HepG2 (cell line): ENCODE data around the gene GUK1. TPM values are rescaled to one million over a fixed set of nuclear protein-coding genes. Genes with fewer than 3 reads are reported as not detected.

Experiments
- ASH2L ChIP-seq: fragments of 300-600, 200-600 bp; sonication (generic); IDR thresholded peaks from 2 replicates; pipeline ENCODE4 v1.7.0; 2017; ENCODE audit warnings: low read depth, mild to moderate bottlenecking, moderate library complexity, mixed read lengths, low read length; ENCODE audit not compliant: insufficient read length
- CBX2 ChIP-seq, 2 experiments: fragments of 200-600 bp in 1 of 2; sonication (generic); formaldehyde crosslinking in 1 of 2; IDR thresholded peaks; 2 replicates each; pipeline versions ENCODE4 v1.7.0 to v1.8.1; 2018 to 2022; ENCODE audit warnings: low read depth in 2 of 2, low read length in 1 of 2, mild to moderate bottlenecking in 1 of 2, missing genetic modification reagents in 1 of 2
- DBP ChIP-seq: sonication (generic); formaldehyde crosslinking; IDR thresholded peaks from 2 replicates; pipeline ENCODE4 v1.4.0; 2020; ENCODE audit warnings: missing genetic modification reagents; ENCODE audit errors: not compliant biosample characterization
- EHMT2 ChIP-seq: fragments of 200-600 bp; sonication (generic); IDR thresholded peaks from 2 replicates; pipeline ENCODE4 v1.7.0; 2017; ENCODE audit warnings: antibody characterized with exemption, low read depth, low read length, borderline replicate concordance
- GPN1 ChIP-seq: sonication (generic); formaldehyde crosslinking; IDR thresholded peaks from 2 replicates; pipeline ENCODE4 v1.5.1; 2020; ENCODE audit warnings: missing genetic modification reagents, borderline replicate concordance
- HOXA3 ChIP-seq: sonication (generic); formaldehyde crosslinking; IDR thresholded peaks from 2 replicates; pipeline ENCODE4 v1.5.0; 2020; ENCODE audit warnings: missing genetic modification reagents
- LCORL ChIP-seq, 2 experiments: fragments of 450-650 bp in 1 of 2; sonication (generic) in 1 of 2; formaldehyde crosslinking in 1 of 2; IDR thresholded peaks; 2 replicates each; pipeline versions ENCODE4 v1.5.0 to v1.6.1; 2017 to 2020; ENCODE audit warnings: antibody characterized with exemption in 1 of 2, missing genetic modification reagents in 1 of 2
- MIER2 ChIP-seq: IDR thresholded peaks from 2 replicates; pipeline ENCODE4 v1.6.1; 2016; ENCODE audit warnings: missing biosample characterization, missing genetic modification reagents
- MTERF4 ChIP-seq: sonication (generic); formaldehyde crosslinking; IDR thresholded peaks from 2 replicates; pipeline ENCODE4 v1.8.0; 2023; ENCODE audit warnings: mild to moderate bottlenecking, missing genetic modification reagents
- MTF1 ChIP-seq: sonication (generic); formaldehyde crosslinking; IDR thresholded peaks from 2 replicates; pipeline ENCODE4 v1.5.0; 2020; ENCODE audit warnings: missing genetic modification reagents
- PBX2 ChIP-seq: IDR thresholded peaks from 2 replicates; pipeline ENCODE4 v1.6.1; 2016; ENCODE audit warnings: control low read depth
- PPARG ChIP-seq: conservative IDR thresholded peaks from 2 replicates; pipeline ENCODE4 v1.6.1; 2016; ENCODE audit warnings: missing biosample characterization, missing genetic modification reagents
- PRMT3 ChIP-seq: sonication (generic); formaldehyde crosslinking; IDR thresholded peaks from 2 replicates; pipeline ENCODE4 v1.8.1; 2022; ENCODE audit warnings: low read depth, mild to moderate bottlenecking, moderate library complexity, missing genetic modification reagents, borderline replicate concordance
- SP140L ChIP-seq: sonication (generic); formaldehyde crosslinking; IDR thresholded peaks from 2 replicates; pipeline ENCODE4 v1.4.0; 2020; ENCODE audit warnings: missing genetic modification reagents, borderline replicate concordance
- TBP ChIP-seq: sonication (generic); formaldehyde crosslinking; IDR thresholded peaks from 2 replicates; pipeline ENCODE4 v1.5.0; 2020; ENCODE audit warnings: missing genetic modification reagents
- ZFAT ChIP-seq: sonication (generic); formaldehyde crosslinking; conservative IDR thresholded peaks from 2 replicates; pipeline ENCODE4 v1.8.1; 2023; ENCODE audit warnings: missing genetic modification reagents, inconsistent platforms
- ZNF7 ChIP-seq: IDR thresholded peaks from 2 replicates; pipeline ENCODE4 v1.6.1; 2016; ENCODE audit warnings: missing biosample characterization, missing genetic modification reagents
- ZNF878 ChIP-seq: sonication (generic); formaldehyde crosslinking; IDR thresholded peaks from 2 replicates; pipeline ENCODE4 v1.8.1; 2023; ENCODE audit warnings: mild to moderate bottlenecking, missing genetic modification reagents, moderate library complexity
- polyA plus RNA-seq, 8 experiments: library from polyadenylated mRNA; depleted of rRNA in 3 of 8; stranded (reverse) in 7 of 8; unstranded in 1 of 8; fragments of >200 nt; fragmentation: Illumina TruSeq in 4 of 8; extraction: Trizol in 4 of 8; gene quantifications; 2 replicates each; pipeline versions ENCODE4 v1.2.1 to v1.2.3, GENCODE V29; 2011 to 2016; ENCODE audit warnings: low read depth in 4 of 8, missing spikeins in 1 of 8, mixed read lengths in 1 of 8; ENCODE audit not compliant: insufficient read depth in 1 of 8
- total RNA-seq, 5 experiments: library from RNA; depleted of rRNA; stranded (reverse); fragments of >200 nt; fragmentation: Illumina TruSeq; extraction: Trizol; gene quantifications; 2 replicates each; pipeline ENCODE4 v1.2.3, GENCODE V29; 2016; ENCODE audit warnings: low read depth in 1 of 5
- TF ChIP-seq, protein P1 (sequence below): sonication (generic); formaldehyde crosslinking; IDR thresholded peaks from 2 replicates; pipeline ENCODE4 v1.9.0; 2021; ENCODE audit warnings: missing genetic modification reagents, borderline replicate concordance
- TF ChIP-seq, protein P2 (sequence below): sonication (generic); formaldehyde crosslinking; IDR thresholded peaks from 2 replicates; pipeline ENCODE4 v1.5.0; 2020; ENCODE audit warnings: missing genetic modification reagents
- TF ChIP-seq, protein P3 (sequence below): sonication (generic); formaldehyde crosslinking; IDR thresholded peaks from 2 replicates; pipeline ENCODE4 v1.4.0; 2020; ENCODE audit warnings: missing genetic modification reagents, low read depth, mild to moderate bottlenecking, borderline replicate concordance

GUK1 gene
- total and polyA plus RNA-seq, 2 of the 13 experiments (the other 11 are each of a cell fraction or from before 2014, with no cell fraction given), result 116 to 154 TPM

- TF ChIP-seq MTF1 (CRISPR knock-in tag), result no peak
- peak; percentile 62 for TF ChIP-seq HOXA3 (CRISPR knock-in tag)
- no peak for TF ChIP-seq ASH2L
- no peak for TF ChIP-seq PBX2 (CRISPR knock-in tag)
- TF ChIP-seq, protein P1, sequence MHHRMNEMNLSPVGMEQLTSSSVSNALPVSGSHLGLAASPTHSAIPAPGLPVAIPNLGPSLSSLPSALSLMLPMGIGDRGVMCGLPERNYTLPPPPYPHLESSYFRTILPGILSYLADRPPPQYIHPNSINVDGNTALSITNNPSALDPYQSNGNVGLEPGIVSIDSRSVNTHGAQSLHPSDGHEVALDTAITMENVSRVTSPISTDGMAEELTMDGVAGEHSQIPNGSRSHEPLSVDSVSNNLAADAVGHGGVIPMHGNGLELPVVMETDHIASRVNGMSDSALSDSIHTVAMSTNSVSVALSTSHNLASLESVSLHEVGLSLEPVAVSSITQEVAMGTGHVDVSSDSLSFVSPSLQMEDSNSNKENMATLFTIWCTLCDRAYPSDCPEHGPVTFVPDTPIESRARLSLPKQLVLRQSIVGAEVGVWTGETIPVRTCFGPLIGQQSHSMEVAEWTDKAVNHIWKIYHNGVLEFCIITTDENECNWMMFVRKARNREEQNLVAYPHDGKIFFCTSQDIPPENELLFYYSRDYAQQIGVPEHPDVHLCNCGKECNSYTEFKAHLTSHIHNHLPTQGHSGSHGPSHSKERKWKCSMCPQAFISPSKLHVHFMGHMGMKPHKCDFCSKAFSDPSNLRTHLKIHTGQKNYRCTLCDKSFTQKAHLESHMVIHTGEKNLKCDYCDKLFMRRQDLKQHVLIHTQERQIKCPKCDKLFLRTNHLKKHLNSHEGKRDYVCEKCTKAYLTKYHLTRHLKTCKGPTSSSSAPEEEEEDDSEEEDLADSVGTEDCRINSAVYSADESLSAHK (CRISPR knock-in tag), result no peak
- TF ChIP-seq, protein P2, sequence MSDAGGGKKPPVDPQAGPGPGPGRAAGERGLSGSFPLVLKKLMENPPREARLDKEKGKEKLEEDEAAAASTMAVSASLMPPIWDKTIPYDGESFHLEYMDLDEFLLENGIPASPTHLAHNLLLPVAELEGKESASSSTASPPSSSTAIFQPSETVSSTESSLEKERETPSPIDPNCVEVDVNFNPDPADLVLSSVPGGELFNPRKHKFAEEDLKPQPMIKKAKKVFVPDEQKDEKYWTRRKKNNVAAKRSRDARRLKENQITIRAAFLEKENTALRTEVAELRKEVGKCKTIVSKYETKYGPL (CRISPR knock-in tag), result no peak
- TF ChIP-seq SP140L (CRISPR knock-in tag), result no peak
- peak; percentile 86 for TF ChIP-seq PPARG (CRISPR knock-in tag)
- TF ChIP-seq ZNF878, result 0 out of 2 replicates have a peak, but pooled peaks have one; percentile 59
- no peak for TF ChIP-seq DBP (CRISPR knock-in tag)
- TF ChIP-seq ZNF7 (CRISPR knock-in tag), result no peak
- TF ChIP-seq GPN1, result no peak
- no peak for TF ChIP-seq CBX2 (IDR thresholded peaks at IDR 0.05; ENCODE audit: low read depth, low read length)
- no peak for TF ChIP-seq CBX2 (CRISPR knock-in tag; IDR thresholded peaks at IDR 0.05; ENCODE audit: low read depth)
- TF ChIP-seq, protein P3, sequence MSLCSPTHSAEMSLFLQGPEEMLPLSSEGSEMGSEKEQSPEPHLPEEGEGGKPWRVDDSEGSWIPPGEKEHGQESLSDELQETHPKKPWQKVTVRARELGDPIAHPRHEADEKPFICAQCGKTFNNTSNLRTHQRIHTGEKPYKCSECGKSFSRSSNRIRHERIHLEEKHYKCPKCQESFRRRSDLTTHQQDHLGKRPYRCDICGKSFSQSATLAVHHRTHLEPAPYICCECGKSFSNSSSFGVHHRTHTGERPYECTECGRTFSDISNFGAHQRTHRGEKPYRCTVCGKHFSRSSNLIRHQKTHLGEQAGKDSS (CRISPR knock-in tag), result 0 out of 2 replicates have a peak, but pooled peaks have one; percentile 68
- TF ChIP-seq PRMT3, result no peak
- TF ChIP-seq EHMT2, result no peak
- no peak for TF ChIP-seq ZFAT (CRISPR knock-in tag)
- TF ChIP-seq MTERF4, result 0 out of 2 replicates have a peak, but pooled peaks have one; percentile 28
- 0 out of 2 replicates have a peak, but pooled peaks have one; percentile 70 for TF ChIP-seq TBP
- TF ChIP-seq LCORL (IDR thresholded peaks at IDR 0.05), result no peak
- TF ChIP-seq LCORL (CRISPR knock-in tag; IDR thresholded peaks at IDR 0.05), result peak; percentile 57
- no peak for TF ChIP-seq MIER2
Observed at GRCh38 chr1:228149406-228150119, 9.5 kb downstream of the GUK1 start, which contains the start of gene GJC2 (continued).
